ENCODE results near the gene WBP11. TPM values are rescaled to one million over a fixed set of nuclear protein-coding genes. Genes with fewer than 3 reads are reported as not detected.

WBP11 gene
- total RNA-seq, 1 experiment from 2014 or later: 47.3 TPM

DNA sequence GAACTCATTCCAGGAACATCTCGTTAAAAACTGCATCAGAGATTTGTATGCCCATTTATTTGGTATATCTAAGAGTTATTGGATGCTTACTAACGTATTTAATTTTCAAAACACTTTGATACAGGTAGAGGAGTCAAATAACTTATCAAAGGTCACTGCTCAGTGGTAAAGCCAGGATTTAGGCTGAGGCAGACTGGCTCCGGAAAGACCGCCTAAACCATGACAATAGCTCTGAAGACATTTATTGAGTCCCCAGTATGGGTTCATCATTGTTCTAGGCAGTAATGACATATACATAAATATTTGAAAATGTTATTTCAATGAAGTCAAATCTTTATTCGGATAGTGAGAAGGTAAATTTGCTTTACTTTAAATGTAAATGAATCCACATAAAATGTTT is 30.3 kb downstream of the WBP11 start:
- H3K9me3 ChIP-seq (ENCODE audit: control insufficient read depth, insufficient read depth, low read depth, low read length): no peaks in the 10 kb centered on the region
- H3K4me1 ChIP-seq (ENCODE audit: control insufficient read depth, insufficient read depth, low read length): peaks cover 12% of the 10 kb centered on the region
- H3K4me3 ChIP-seq (ENCODE audit: low read depth in 2 of 2, low read length in 2 of 2): peak overlapping the region; percentile 86 to 88
- H3K27me3 ChIP-seq (ENCODE audit: control insufficient read depth, insufficient read depth, low read length): no peaks in the 10 kb centered on the region
- CTCF ChIA-PET: no interaction called here
- TF ChIP-seq TCF7L2 (IDR thresholded peaks at IDR 0.05; ENCODE audit: low read depth, low read length) (no peak), POLR2AphosphoS5 (IDR thresholded peaks at IDR 0.05; ENCODE audit: low read depth, low read length) (no peak), SIN3A (IDR thresholded peaks at IDR 0.05; ENCODE audit: borderline replicate concordance, insufficient read depth, low read depth, low read length) (no peak)
- TF ChIP-seq, protein P1, sequence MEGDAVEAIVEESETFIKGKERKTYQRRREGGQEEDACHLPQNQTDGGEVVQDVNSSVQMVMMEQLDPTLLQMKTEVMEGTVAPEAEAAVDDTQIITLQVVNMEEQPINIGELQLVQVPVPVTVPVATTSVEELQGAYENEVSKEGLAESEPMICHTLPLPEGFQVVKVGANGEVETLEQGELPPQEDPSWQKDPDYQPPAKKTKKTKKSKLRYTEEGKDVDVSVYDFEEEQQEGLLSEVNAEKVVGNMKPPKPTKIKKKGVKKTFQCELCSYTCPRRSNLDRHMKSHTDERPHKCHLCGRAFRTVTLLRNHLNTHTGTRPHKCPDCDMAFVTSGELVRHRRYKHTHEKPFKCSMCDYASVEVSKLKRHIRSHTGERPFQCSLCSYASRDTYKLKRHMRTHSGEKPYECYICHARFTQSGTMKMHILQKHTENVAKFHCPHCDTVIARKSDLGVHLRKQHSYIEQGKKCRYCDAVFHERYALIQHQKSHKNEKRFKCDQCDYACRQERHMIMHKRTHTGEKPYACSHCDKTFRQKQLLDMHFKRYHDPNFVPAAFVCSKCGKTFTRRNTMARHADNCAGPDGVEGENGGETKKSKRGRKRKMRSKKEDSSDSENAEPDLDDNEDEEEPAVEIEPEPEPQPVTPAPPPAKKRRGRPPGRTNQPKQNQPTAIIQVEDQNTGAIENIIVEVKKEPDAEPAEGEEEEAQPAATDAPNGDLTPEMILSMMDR (IDR thresholded peaks at IDR 0.05): no peak
- TF ChIP-seq, protein P2, sequence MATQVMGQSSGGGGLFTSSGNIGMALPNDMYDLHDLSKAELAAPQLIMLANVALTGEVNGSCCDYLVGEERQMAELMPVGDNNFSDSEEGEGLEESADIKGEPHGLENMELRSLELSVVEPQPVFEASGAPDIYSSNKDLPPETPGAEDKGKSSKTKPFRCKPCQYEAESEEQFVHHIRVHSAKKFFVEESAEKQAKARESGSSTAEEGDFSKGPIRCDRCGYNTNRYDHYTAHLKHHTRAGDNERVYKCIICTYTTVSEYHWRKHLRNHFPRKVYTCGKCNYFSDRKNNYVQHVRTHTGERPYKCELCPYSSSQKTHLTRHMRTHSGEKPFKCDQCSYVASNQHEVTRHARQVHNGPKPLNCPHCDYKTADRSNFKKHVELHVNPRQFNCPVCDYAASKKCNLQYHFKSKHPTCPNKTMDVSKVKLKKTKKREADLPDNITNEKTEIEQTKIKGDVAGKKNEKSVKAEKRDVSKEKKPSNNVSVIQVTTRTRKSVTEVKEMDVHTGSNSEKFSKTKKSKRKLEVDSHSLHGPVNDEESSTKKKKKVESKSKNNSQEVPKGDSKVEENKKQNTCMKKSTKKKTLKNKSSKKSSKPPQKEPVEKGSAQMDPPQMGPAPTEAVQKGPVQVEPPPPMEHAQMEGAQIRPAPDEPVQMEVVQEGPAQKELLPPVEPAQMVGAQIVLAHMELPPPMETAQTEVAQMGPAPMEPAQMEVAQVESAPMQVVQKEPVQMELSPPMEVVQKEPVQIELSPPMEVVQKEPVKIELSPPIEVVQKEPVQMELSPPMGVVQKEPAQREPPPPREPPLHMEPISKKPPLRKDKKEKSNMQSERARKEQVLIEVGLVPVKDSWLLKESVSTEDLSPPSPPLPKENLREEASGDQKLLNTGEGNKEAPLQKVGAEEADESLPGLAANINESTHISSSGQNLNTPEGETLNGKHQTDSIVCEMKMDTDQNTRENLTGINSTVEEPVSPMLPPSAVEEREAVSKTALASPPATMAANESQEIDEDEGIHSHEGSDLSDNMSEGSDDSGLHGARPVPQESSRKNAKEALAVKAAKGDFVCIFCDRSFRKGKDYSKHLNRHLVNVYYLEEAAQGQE (IDR thresholded peaks at IDR 0.05; ENCODE audit: insufficient read depth in 1 of 2, low read depth in 2 of 2, low read length in 1 of 2): no peak
- POLR2A ChIA-PET: interaction anchor here (0.6 to 0.9 kb wide), 2 partner anchors 30 to 127 kb away, joined by 3 to 4 read pairs; no protein-coding TSS in a partner anchor
- intact Hi-C loops (cut with micrococcal nuclease; ENCODE audit: unreplicated experiment): no loop called here
- DNase-seq (ENCODE audit: low read depth, low spot score) (no peak), ATAC-seq (no peak)
- H3K27ac ChIP-seq (ENCODE audit: low read length): peak overlapping the region; percentile 93
- BruUV-seq (replicated peaks): no TSS peak
- H3K36me3 ChIP-seq (ENCODE audit: control insufficient read depth, insufficient read depth, low read length): no peaks in the 10 kb centered on the region; the same call in none of the 2 replicates
- in situ Hi-C loops (cut with HindIII; ENCODE audit: low pct_unique_long_range_greater_than_20kb, low sequenced_read_pairs): no loop called here

DNA sequence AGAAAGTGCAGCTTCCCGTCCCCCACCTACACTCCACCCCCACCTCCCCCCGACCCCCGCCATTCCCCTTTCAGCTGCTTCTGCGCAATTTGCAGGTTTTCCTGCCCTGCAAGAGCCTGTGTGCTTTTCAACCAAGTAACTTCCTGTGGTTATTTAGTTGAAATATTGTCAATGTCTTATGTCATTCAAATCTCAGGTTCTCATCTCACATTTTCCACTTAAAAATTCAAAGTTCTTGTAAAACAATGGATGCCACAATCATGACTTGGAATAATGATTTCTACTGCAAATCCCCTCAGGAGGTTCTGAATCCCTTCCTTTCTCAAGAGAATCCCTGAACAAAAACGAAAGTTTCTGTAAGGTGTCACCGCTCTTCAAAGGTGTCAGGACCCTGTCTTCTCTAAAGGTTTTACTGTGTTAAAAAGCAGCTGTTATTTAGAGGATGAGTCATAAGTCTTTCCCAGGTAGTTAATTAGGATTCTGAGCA is 31.6 kb downstream of the WBP11 start:
- no TSS peak for BruUV-seq (replicated peaks)
- TF ChIP-seq, protein P1 (IDR thresholded peaks at IDR 0.05): no peak
- TF ChIP-seq POLR2AphosphoS5 (IDR thresholded peaks at IDR 0.05; ENCODE audit: low read depth, low read length) (no peak), TCF7L2 (IDR thresholded peaks at IDR 0.05; ENCODE audit: low read depth, low read length) (no peak), SIN3A (IDR thresholded peaks at IDR 0.05; ENCODE audit: borderline replicate concordance, insufficient read depth, low read depth, low read length) (no peak)
- TF ChIP-seq, protein P2 (IDR thresholded peaks at IDR 0.05; ENCODE audit: insufficient read depth in 1 of 2, low read depth in 2 of 2, low read length in 1 of 2): no peak
- peak overlapping the region; percentile 97 for H3K27ac ChIP-seq (ENCODE audit: low read length)
- POLR2A ChIA-PET: interaction anchor here (0.6 kb wide), 2 partner anchors 106 to 504 kb away, joined by 7 to 8 read pairs; no protein-coding TSS in a partner anchor
- no peaks in the 10 kb centered on the region for H3K27me3 ChIP-seq (ENCODE audit: control insufficient read depth, insufficient read depth, low read length)
- DNase-seq (ENCODE audit: low read depth, low spot score) (no peak), ATAC-seq (no peak)
- intact Hi-C loops (cut with micrococcal nuclease; ENCODE audit: unreplicated experiment) (no loop called here), in situ Hi-C loops (cut with HindIII; ENCODE audit: low pct_unique_long_range_greater_than_20kb, low sequenced_read_pairs) (no loop called here)
- H3K36me3 ChIP-seq (ENCODE audit: control insufficient read depth, insufficient read depth, low read length): no peaks in the 10 kb centered on the region; the same call in none of the 2 replicates
- peaks cover 9% of the 10 kb centered on the region for H3K4me1 ChIP-seq (ENCODE audit: control insufficient read depth, insufficient read depth, low read length)
- CTCF ChIA-PET: no interaction called here
- H3K9me3 ChIP-seq (ENCODE audit: control insufficient read depth, insufficient read depth, low read depth, low read length): no peaks in the 10 kb centered on the region
- peak overlapping the region; percentile 89 to 95 for H3K4me3 ChIP-seq (ENCODE audit: low read depth in 2 of 2, low read length in 2 of 2)

Measured in Panc1 (cell line).